22Rv1 (cell line): ENCODE measurements around the gene SRSF6.

Source experiments
- ZFX ChIP-seq: fragments of 450-650 bp; IDR thresholded peaks from 2 replicates; pipeline ENCODE4 v1.6.1; 2017; ENCODE audit warnings: antibody characterized with exemption, borderline replicate concordance
- TF ChIP-seq, protein P1 (sequence below): fragments of 450-650 bp; IDR thresholded peaks from 2 replicates; pipeline ENCODE4 v1.5.1; 2017; ENCODE audit warnings: mild to moderate bottlenecking

DNA sequence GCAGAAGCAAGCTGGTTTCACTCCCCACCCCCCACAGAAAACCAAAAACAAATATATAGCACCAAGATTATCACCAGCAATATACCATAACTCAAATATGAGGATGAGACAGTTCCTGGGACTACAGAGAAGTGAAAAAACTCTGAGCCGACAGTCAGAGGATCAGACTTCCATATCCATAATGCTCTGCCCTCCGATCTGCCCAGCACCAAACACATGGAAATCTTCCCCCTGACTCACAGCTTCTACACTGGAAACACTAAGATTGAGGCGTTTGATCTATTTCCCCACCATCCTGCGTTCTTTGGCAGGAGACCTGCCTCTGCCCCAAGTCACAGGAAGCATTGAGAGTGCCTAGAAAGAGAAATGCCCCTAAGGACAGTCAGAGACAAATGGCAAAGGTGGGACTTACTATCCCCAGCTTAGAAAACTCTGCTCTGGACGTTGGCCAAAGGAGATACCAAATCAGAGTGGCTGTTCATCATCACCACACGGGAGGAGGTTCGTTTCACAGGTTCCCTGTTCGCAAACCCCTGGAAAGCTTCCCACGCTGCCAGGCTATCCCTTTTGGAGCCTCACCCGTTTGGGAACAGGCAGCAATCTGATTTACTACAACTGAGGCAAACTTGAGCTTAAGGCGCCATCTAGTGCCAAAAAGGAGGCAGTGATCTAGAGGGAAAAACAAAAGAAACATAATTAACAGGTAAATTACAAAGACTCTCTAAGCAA, 48.7 kb upstream of the SRSF6 start:
- TF ChIP-seq, protein P1, sequence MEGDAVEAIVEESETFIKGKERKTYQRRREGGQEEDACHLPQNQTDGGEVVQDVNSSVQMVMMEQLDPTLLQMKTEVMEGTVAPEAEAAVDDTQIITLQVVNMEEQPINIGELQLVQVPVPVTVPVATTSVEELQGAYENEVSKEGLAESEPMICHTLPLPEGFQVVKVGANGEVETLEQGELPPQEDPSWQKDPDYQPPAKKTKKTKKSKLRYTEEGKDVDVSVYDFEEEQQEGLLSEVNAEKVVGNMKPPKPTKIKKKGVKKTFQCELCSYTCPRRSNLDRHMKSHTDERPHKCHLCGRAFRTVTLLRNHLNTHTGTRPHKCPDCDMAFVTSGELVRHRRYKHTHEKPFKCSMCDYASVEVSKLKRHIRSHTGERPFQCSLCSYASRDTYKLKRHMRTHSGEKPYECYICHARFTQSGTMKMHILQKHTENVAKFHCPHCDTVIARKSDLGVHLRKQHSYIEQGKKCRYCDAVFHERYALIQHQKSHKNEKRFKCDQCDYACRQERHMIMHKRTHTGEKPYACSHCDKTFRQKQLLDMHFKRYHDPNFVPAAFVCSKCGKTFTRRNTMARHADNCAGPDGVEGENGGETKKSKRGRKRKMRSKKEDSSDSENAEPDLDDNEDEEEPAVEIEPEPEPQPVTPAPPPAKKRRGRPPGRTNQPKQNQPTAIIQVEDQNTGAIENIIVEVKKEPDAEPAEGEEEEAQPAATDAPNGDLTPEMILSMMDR: peak; percentile 71
- no peak for TF ChIP-seq ZFX
